HG02938 (cell line): ENCODE measurements around the gene PTPRN2.
"Not testable (repeated sequence)": the region's sequence is repeated elsewhere in the genome, so short reads cannot be mapped to it uniquely, and the experiment has no call there.

Experiments used
- ATAC-seq: cut with Tn5 transposase; IDR thresholded peaks from one replicate; pipeline ENCODE4 v1.9.1; 2021; ENCODE audit warnings: mild to moderate bottlenecking, moderate library complexity; ENCODE audit not compliant: unreplicated experiment

Gene PTPRN2

GRCh38 chr7:158406801-158407200 is 180.8 kb downstream of the PTPRN2 start:
- ATAC-seq: no peak

DNA sequence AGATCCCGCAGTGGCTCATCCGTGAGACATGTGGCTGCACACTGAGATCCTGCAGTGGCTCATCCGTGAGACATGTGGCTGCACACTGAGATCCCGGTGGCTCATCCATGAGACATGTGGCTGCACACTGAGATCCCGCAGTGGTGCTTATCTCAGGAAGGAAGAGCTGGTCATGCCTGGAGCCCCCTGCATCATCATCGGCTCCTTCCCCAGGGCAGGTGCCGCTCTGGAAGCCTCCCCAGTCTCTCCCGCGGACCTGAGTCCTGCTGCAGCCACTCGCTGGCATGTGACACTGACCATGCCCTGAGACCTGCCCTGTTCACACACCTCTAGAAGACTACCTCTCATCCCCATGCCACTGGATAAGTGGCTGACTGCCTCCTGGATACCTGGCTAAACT is 181.3 kb downstream of the PTPRN2 start:
- no peak for ATAC-seq

DNA sequence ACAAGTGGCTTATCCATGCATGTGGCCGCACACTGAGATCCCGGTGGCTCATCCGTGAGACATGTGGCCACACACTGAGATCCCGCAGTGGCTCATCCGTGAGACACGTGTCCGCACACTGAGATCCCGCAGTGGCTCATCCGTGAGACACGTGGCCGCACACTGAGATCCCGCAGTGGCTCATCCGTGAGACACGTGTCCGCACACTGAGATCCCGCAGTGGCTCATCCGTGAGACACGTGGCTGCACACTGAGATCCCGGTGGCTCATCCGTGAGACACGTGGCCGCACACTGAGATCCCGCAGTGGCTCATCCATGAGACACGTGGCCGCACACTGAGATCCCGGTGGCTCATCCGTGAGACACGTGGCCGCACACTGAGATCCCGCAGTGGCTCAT is 181.9 kb downstream of the PTPRN2 start:
- not testable (repeated sequence) for ATAC-seq

GRCh38 chr7:158405324-158405723 is 182.3 kb downstream of the PTPRN2 start:
- ATAC-seq: no peak

DNA sequence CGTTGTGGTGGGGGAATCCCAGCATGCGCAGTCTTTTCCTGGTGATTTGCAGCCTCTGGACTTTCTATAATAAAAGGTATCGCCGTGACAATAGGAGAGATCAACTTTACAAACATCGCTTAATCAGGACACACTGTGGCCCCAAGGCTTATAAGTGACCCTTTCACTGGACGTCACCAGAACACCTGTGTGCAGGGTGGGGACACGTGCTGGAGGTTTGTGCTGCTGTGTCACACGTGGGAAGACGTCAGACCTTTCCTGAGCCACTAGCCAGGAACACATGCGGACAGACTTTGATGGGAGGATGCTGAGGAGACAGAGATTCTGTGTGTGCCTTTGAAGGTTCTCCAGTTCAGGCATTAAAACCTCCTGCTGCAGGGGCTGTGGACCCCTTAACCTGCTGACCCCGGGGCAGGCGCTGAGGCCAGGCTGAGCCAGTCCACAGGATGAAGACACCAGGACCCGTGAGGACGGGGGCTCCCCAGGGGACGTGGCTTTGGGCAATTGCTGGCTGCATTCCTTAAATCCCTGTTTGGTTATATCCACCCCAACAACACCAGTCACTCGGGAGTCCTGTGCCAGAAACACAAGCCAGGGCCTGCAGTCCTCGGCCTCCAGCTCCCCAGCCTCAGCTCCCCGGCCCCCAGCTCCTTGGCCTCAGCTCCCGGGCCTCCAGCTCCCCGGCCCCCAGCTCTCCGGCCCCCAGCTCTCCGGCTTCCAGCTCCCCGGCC is 183.4 kb downstream of the PTPRN2 start:
- no peak for ATAC-seq

DNA sequence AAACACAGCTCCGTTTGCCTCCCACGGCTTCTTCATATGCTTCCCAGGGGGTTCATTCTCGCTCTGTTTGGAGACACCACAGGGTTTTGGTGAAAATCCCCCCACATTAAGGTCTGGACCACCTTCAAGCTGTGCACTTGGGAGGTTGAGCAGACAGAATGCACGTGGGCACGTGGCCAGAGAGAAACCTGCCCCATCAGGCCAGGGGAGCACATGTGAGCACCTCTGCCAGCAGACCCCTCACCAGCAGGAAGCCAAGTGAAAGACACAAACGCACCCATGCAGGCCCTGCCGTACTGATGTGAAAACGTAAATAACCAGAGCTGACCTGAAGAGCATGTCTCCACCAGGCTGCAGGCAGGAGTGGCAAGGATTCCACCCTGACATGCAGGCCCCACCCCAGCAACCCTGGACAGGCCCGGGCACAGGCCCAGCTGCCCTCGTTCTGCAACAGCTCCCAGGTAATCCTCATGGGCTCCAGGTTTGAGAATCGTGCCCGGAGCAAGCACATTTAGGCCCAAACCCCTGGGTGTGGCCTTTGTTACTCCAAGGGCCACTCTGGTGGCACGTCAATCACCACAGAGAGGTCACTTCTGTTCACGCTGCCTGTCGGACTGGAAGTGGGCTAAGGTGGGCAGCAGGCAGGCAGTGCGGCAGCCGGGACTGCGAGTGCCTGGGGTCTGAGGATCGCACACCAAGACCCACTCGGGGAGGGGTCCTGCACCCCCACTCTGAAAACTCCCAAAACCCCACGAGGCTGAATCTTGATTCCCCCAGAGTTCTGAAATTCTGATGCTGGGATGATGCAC is 184.4 kb downstream of the PTPRN2 start:
- ATAC-seq: no peak

DNA sequence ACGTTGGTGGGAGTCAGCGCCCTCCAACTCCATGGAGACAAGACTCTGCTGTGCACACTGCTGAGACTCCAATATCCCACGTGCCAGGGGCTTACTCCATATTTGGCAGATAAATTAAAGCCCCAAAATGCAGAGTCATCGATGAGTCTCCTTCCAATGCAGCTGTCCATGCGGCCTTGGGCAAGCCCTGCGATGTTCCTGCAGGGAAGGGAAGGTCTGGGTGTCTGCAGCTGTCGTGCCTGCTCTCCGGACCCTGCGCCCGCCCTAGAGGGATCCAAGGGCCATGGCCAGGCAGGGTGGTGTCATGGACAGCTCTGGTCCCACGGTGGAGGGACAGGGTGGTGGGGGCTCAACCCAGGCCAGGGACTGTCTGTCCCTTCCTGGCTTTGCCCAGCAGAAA is 185.2 kb downstream of the PTPRN2 start:
- ATAC-seq: no peak

DNA sequence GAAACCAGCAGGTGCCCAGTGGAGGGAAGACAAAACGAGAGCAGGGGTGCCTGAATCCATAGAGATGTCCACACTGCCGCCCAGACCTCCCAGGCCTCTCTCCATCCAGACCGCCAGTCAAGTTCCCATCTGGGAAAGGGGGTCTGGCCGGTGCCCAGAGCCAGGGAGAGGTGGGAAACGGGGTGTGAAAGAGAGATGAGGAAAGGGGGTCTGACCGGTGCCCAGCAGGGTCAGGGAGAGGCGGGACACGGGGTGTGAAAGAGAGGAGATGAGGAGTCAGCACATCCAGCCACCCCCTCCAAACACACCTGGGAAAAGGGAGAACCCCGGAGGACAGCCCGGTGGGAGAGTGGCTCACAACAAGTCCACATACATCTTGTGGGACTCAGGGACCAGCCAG is 185.8 kb downstream of the PTPRN2 start:
- no peak for ATAC-seq

- ATAC-seq: no peak
These were observed 186.3 kb downstream of the PTPRN2 start for GRCh38 chr7:158401295-158401694.

DNA sequence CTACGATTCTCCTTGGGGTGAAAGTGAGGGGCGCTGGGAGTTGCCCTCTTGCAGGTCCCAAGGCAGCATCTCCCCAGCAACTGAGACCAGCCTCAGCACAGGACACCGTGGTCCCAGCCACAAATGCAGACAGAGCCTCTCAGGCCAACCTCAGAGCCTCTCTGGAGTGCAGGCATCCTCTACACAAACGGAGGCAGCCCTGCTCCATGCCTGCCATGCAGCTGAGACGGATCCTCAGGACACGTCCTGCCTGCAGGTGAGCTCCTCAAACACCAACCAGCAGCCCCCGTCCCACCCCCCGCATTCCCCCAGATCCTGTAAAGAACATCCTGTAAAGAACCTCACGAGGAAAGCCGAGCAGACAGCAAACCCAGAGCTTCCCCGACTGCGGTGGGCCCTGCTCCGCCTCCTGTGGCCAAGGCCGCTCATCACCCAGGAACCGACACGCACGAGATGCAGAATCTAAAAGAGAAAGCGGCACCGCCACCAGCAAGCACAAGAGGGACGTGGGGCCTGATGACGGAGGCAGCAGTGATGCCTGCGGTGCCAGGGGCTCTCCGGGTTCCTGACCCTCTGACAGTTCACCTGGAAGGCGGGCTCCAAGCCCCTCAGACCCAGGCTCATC is 186.9 kb downstream of the PTPRN2 start:
- ATAC-seq: no peak

- no peak for ATAC-seq
These were observed 187.9 kb downstream of the PTPRN2 start for GRCh38 chr7:158399762-158400161.

- no peak for ATAC-seq
These were observed 188.9 kb downstream of the PTPRN2 start for GRCh38 chr7:158398750-158399149.

DNA sequence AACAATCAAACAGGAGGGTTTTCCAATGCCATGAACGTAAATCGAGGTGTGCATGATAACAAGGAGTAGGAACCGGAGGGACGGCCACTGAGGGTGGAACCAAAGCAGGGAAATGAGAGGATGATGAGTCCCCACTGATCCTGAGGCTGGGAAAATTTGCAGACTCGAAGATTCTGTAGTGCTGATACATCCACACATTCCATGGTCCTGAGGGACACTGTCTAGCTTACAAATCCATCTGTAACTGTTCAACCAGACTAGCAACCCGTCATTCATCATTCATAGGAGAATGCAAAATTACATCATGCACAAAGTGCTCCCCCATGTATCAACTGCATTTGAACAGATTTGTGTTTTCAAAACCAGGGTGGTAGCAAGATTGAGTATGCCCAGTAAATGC is 189.7 kb downstream of the PTPRN2 start:
- no peak for ATAC-seq

- no peak for ATAC-seq
These were observed 190.4 kb downstream of the PTPRN2 start for GRCh38 chr7:158396982-158397862.

- ATAC-seq: no peak
These were observed 191.2 kb downstream of the PTPRN2 start for GRCh38 chr7:158396301-158396905.

DNA sequence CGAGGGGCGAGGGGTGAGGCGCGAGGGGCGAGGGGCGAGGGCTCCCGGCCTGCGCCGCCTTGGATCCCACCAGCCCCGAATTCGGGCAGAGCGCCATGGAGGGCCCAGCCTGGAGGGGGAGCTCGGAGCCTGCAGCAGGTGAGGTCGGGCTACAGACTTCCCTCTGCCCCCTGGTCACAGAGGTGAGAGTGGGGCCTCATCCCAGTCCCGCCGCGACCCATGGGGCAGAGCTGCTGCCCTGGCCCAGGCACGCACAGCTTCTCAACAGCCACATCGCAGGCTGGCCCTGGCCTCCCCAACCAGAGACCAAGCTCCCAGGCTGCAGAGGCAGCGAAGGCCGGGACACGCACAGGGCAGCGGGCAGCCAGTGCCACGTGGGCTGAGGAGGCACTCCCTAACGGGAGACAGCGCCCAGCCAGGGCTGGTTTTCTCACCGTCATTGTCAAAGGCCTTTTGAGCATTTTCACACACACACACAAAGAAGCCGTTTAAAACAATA is 191.8 kb downstream of the PTPRN2 start:
- ATAC-seq: no peak

DNA sequence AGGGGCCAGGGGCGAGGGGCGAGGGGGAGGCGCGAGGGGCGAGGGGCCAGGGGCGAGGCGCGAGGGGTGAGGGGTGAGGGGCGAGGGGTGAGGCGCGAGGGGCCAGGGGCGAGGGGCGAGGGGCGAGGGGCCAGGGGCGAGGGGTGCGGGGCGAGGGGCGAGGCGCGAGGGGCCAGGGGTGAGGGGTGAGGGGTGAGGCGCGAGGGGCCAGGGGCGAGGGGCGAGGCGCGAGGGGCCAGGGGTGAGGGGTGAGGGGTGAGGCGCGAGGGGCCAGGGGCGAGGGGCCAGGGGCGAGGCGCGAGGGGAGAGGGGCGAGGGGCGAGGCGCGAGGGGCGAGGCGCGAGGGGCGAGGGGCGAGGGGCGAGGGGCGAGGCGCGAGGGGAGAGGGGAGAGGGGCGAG is 192.3 kb downstream of the PTPRN2 start:
- ATAC-seq: no peak

DNA sequence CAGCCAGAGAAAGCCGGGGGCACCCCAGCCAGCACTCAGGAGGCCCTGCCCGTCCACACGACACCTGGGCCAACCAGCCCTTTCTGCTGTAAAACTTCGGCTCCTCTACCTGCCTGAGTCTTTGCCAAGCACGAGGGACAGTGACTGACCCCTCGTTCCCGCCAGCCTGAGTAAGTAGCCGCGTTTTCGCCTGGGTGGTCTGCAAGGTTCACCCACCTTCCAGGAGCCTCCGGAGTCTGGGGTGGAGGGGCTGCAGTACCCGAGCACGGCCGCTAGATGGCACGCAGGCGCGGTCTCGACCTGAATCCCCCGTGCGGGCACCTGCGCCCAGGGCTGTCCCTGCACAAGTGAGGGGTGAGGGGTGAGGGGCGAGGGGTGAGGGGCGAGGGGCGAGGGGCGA is 192.7 kb downstream of the PTPRN2 start:
- ATAC-seq: no peak

GRCh38 chr7:158393926-158394625 is 193.5 kb downstream of the PTPRN2 start:
- ATAC-seq: no peak

- ATAC-seq: no peak
These were observed 195.4 kb downstream of the PTPRN2 start for GRCh38 chr7:158392251-158392650.
